CD4-positive, alpha-beta memory T cell (primary cell): ENCODE measurements around the gene GAB2. TPM values are rescaled to one million over a fixed set of nuclear protein-coding genes. Genes with fewer than 3 reads are reported as not detected.

Experiments
- CTCF ChIA-PET: fragments of 350-600 bp; sonication (Branson Sonifier 250); formaldehyde crosslinking; loops from one replicate; lab custom pipeline; 2021; ENCODE audit warnings: inconsistent platforms; ENCODE audit not compliant: partially characterized antibody; lab: Charles Lee
- POLR2A ChIA-PET: fragments of 350-600 bp; sonication (Branson Sonifier 250); formaldehyde crosslinking; loops from one replicate; lab custom pipeline; 2021; ENCODE audit not compliant: partially characterized antibody; lab: Charles Lee
- DNase-seq, 5 donors: peaks; one replicate each; pipeline versions ENCODE4 v3.0.0 to v3.0.0-alpha.2; 2020 to 2022; ENCODE audit warnings: mixed read lengths in 1 of 5
- H3K27ac ChIP-seq: one replicate; pipeline ENCODE4 v1.7.0; 2013; ENCODE audit warnings: low read depth, low read length
- H3K27me3 ChIP-seq: 2 replicates; pipeline ENCODE4 v1.7.0; 2013; ENCODE audit warnings: mild to moderate bottlenecking, low read length, moderate library complexity; ENCODE audit not compliant: insufficient read depth
- H3K36me3 ChIP-seq: 2 replicates; pipeline ENCODE4 v1.7.0; 2013; ENCODE audit warnings: mild to moderate bottlenecking, low read length, moderate library complexity; ENCODE audit not compliant: insufficient read depth
- H3K4me1 ChIP-seq: 2 replicates; pipeline ENCODE4 v1.7.0; 2013; ENCODE audit warnings: mild to moderate bottlenecking, low read length, moderate library complexity; ENCODE audit not compliant: insufficient read depth
- H3K4me3 ChIP-seq, 2 donors: one replicate each; pipeline ENCODE4 v1.7.0; 2013; ENCODE audit warnings: low read length in 2 of 2, mild to moderate bottlenecking in 1 of 2
- H3K9me3 ChIP-seq, 2 donors: one replicate each; pipeline ENCODE4 v1.7.0; 2013; ENCODE audit warnings: low read length in 2 of 2, control low read depth in 1 of 2; ENCODE audit not compliant: control insufficient read depth in 1 of 2
- H3K27ac Mint-ChIP-seq, 7 donors: one replicate each; pipeline ENCODE4 v1.8.0; 2020 to 2021; ENCODE audit warnings: mixed read lengths in 7 of 7, mild to moderate bottlenecking in 6 of 7, inconsistent platforms in 3 of 7, moderate library complexity in 3 of 7
- H3K27me3 Mint-ChIP-seq, 2 donors: one replicate each; pipeline ENCODE4 v1.8.0; 2020 to 2021; ENCODE audit warnings: mixed read lengths in 2 of 2
- H3K36me3 Mint-ChIP-seq, 2 donors: one replicate each; pipeline ENCODE4 v1.8.0; 2020 to 2021; ENCODE audit warnings: mixed read lengths in 2 of 2, inconsistent platforms in 1 of 2, mild to moderate bottlenecking in 1 of 2
- H3K4me1 Mint-ChIP-seq, 4 donors: one replicate each; pipeline ENCODE4 v1.8.0; 2020 to 2021; ENCODE audit warnings: mixed read lengths in 4 of 4, mild to moderate bottlenecking in 1 of 4
- H3K4me3 Mint-ChIP-seq, 8 donors: one replicate each; pipeline ENCODE4 v1.8.0; 2020 to 2021; ENCODE audit warnings: mixed read lengths in 8 of 8, mild to moderate bottlenecking in 7 of 8, moderate library complexity in 6 of 8, inconsistent platforms in 3 of 8
- H3K9me3 Mint-ChIP-seq, 8 donors: one replicate each; pipeline ENCODE4 v1.8.0; 2020 to 2021; ENCODE audit warnings: mixed read lengths in 8 of 8, mild to moderate bottlenecking in 5 of 8, inconsistent platforms in 3 of 8, moderate library complexity in 1 of 8
- intact Hi-C: fragments of 100-400 bp; cut with micrococcal nuclease; formaldehyde crosslinking; loops from one replicate; pipeline ENCODE4 v1.15.1; 2023
- polyA plus RNA-seq, 2 donors: library from polyadenylated mRNA; unstranded; fragments of 300-500 nt; fragmentation: Illumina TruSeq; gene quantifications; one replicate each; pipeline ENCODE4 v1.2.3, GENCODE V29; 2021
- total RNA-seq, 2 experiments: library from RNA; stranded (reverse); gene quantifications; one replicate each; pipeline ENCODE4 v1.2.3, GENCODE V29; 2021

GAB2 gene
- total and polyA plus RNA-seq, 4 experiments from 2014 or later, result 0.05 to 6.7 (median 3.1) TPM

DNA sequence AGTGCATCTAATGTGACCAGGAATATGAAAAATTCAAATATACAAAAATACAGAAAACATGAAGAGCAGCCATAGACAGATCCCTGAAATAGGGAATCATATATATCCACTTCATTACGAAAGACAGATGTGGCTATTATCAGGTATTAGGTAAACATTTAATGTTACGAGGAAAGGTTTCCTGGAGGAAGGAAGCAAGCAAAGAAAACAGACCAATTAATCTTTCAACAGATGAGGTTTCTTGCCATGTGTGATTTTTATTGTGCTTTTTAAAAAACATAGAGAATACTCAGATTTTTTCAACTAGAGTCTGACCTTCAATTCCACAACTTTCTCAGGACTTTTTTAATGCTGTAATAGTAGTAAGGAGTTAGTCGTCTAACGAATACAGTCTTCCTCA lies 24.3 kb upstream of the GAB2 start:
- no peaks in the 10 kb centered on the region for H3K4me1 ChIP-seq
- no peak overlapping the region for H3K27ac ChIP-seq
- DNase-seq, result no peak
- ChIA-PET POLR2A (no interaction called here), CTCF (no interaction called here)
- Mint-ChIP-seq H3K36me3 (peaks cover 35 to 36% of the 10 kb centered on the region in 2 donors), H3K4me3 (no peak overlapping the region), H3K9me3 (no peaks in the 10 kb centered on the region), H3K27ac (peak overlapping the region in 1 of 7 donors; percentile 53), H3K4me1 (no peaks in the 10 kb centered on the region), H3K27me3 (no peaks in the 10 kb centered on the region)
- H3K27me3 ChIP-seq, result no peaks in the 10 kb centered on the region
- no peak overlapping the region for H3K4me3 ChIP-seq
- intact Hi-C loops, result no loop called here
- no peaks in the 10 kb centered on the region for H3K9me3 ChIP-seq
- no peaks in the 10 kb centered on the region for H3K36me3 ChIP-seq

DNA sequence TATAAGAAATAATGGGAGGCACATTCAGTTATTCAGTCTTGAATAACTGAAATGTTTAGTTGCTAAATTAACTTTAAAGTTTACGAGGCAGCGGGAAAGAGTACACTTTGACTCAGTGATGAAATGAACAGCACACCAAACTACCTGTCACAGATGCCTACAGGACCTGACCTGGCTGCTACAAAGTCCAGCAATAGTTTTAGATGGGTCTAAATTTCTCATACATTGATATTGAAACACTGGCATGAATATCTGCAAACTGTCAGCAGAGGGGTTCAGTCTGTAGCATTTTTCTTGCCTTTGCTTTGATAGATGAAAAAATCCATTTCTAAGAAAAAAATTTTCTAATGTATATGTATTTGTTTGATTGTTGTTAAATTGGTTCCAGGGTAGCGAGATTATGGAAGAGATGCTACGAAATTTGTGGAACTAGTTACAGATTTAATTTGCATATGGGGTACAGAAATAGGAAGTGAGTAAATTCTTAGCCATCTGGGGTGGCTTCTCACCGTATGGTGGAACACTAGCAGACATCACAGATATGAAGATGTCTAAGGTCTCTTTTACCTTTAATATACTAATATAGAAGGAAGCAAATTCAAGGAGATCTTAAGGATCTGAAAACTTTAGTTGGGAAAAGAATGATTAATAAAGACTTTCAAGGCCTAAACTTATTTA lies 20.8 kb upstream of the GAB2 start:
- Histone ChIP-seq H3K36me3 (no peaks in the 10 kb centered on the region), H3K9me3 (no peaks in the 10 kb centered on the region), H3K27ac (no peak overlapping the region), H3K4me3 (no peak overlapping the region), H3K27me3 (no peaks in the 10 kb centered on the region), H3K4me1 (no peaks in the 10 kb centered on the region)
- no peaks in the 10 kb centered on the region for H3K27me3 Mint-ChIP-seq
- CTCF ChIA-PET, result interaction anchor here (2.7 kb wide), 1 partner anchor 17 kb away, joined by 8 read pairs; no protein-coding TSS in a partner anchor
- no peak overlapping the region for H3K27ac Mint-ChIP-seq
- intact Hi-C loops, result no loop called here
- H3K9me3 Mint-ChIP-seq, result no peaks in the 10 kb centered on the region
- H3K4me1 Mint-ChIP-seq, result no peaks in the 10 kb centered on the region
- H3K4me3 Mint-ChIP-seq, result no peak overlapping the region
- no peak for DNase-seq
- POLR2A ChIA-PET, result no interaction called here
- H3K36me3 Mint-ChIP-seq, result peaks cover 39 to 41% of the 10 kb centered on the region in 2 donors

DNA sequence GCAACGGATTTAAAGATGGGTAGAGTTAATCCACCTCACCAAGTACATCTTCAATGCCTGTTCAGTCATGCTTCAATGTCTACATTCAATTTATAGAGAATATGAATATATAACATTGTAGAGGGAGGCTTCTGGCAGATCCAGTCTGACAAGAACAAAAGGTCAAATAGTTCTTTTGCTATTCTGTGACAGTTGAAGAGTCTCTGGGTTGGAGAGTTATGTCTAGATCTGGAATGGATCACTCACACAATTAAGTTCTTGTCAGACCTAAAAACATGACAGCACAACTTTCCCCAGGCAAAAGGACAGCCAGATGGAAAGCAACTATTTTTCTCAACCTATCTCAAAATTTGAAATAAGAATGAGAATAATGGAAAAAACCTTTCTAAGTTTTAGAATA lies 15.3 kb upstream of the GAB2 start:
- Mint-ChIP-seq H3K4me3 (no peak overlapping the region), H3K36me3 (peaks cover 16 to 26% of the 10 kb centered on the region in 2 donors)
- intact Hi-C loops, result no loop called here

DNA sequence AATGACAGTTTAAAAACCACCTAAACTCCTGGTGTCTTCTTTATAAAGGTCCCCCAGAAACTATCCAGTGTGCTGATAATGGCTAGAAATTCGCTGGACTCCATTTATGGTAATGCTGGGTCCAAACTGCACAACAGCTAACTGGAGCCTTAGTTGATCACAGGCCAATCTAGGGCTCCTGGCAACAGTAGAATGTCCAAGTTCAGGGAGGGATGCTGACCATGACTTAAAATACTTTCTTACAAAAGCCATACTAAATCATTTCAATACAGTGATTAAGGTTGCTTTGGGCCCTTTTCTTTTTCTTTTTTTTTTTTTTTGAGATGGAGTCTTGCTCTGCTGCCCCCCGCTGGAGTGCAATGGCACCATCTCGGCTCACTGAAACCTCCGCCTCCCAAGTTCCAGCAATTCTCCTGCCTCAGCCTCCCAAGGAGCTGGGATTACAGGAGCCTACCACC lies 14.5 kb upstream of the GAB2 start:
- H3K27ac ChIP-seq, result no peak overlapping the region
- CTCF ChIA-PET, result interaction anchor here (0.7 to 6.2 kb wide), 4 partner anchors 12 to 55 kb away, joined by 3 to 44 read pairs (median 8); no protein-coding TSS in a partner anchor
- no peak overlapping the region for H3K4me3 ChIP-seq
- no peaks in the 10 kb centered on the region for H3K36me3 ChIP-seq
- H3K4me3 Mint-ChIP-seq, result no peak overlapping the region
- H3K4me1 ChIP-seq, result no peaks in the 10 kb centered on the region
- POLR2A ChIA-PET, result interaction anchor here (2.3 kb wide), 1 partner anchor 14 kb away, joined by 4 read pairs; the partner anchor contains the start of gene GAB2
- H3K27me3 ChIP-seq, result no peaks in the 10 kb centered on the region
- intact Hi-C loops, result no loop called here
- H3K9me3 Mint-ChIP-seq, result no peaks in the 10 kb centered on the region
- H3K4me1 Mint-ChIP-seq, result peaks cover 0 to 5% (median 4%) of the 10 kb centered on the region in 4 donors
- H3K27ac Mint-ChIP-seq, result no peak overlapping the region
- no peaks in the 10 kb centered on the region for H3K9me3 ChIP-seq
- peaks cover 12 to 22% of the 10 kb centered on the region in 2 donors for H3K36me3 Mint-ChIP-seq
- no peaks in the 10 kb centered on the region for H3K27me3 Mint-ChIP-seq
- DNase-seq, result no peak

More for the DNA sequence above, 15.3 kb upstream of the GAB2 start:
- Histone ChIP-seq H3K4me3 (no peak overlapping the region), H3K27me3 (no peaks in the 10 kb centered on the region), H3K4me1 (no peaks in the 10 kb centered on the region), H3K27ac (no peak overlapping the region), H3K36me3 (no peaks in the 10 kb centered on the region), H3K9me3 (no peaks in the 10 kb centered on the region)
- ChIA-PET CTCF (interaction anchor here (6.2 kb wide), 1 partner anchor 12 kb away, joined by 44 read pairs; no protein-coding TSS in a partner anchor), POLR2A (no interaction called here)
- H3K4me1 Mint-ChIP-seq, result peaks cover 0 to 5% (median 4%) of the 10 kb centered on the region in 4 donors
- H3K27ac Mint-ChIP-seq, result peak overlapping the region in 1 of 7 donors; percentile 46
- no peaks in the 10 kb centered on the region for H3K27me3 Mint-ChIP-seq
- no peaks in the 10 kb centered on the region for H3K9me3 Mint-ChIP-seq
- DNase-seq, result no peak

DNA sequence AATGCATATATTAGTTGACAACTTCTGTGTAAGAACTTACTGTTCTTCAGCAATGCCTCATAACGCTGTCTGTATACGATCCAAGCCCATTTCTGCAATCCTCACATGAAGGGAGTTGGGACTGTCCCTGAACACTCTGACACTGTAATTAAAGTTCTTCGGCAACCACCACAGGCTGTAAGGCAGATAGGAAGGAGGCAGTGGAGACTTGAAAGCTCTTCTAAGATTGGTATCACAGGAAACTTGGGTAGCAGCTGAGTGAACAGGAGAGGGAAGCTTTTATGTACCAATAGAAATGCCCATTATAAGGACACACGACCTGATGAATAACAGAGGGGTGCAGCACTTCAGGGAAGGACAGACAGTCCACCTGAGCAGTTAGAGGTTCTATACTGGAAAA lies 12.0 kb upstream of the GAB2 start:
- DNase-seq, result no peak
- H3K9me3 ChIP-seq, result no peaks in the 10 kb centered on the region
- H3K27me3 ChIP-seq, result no peaks in the 10 kb centered on the region
- intact Hi-C loops, result no loop called here
- Mint-ChIP-seq H3K9me3 (no peaks in the 10 kb centered on the region), H3K27me3 (no peaks in the 10 kb centered on the region), H3K4me1 (peaks cover 0 to 5% (median 4%) of the 10 kb centered on the region in 4 donors), H3K36me3 (peaks cover 4 to 13% of the 10 kb centered on the region in 2 donors), H3K4me3 (no peak overlapping the region), H3K27ac (peak overlapping the region in 1 of 7 donors; percentile 1)
- ChIA-PET CTCF (interaction anchor here (1.2 to 6.2 kb wide), 3 partner anchors 9 to 13 kb away, joined by 4 to 44 read pairs (median 13); partner anchors contain the start of gene GAB2), POLR2A (interaction anchor here (0.7 kb wide), 1 partner anchor 15 kb away, joined by 3 read pairs; no protein-coding TSS in a partner anchor)
- H3K4me1 ChIP-seq, result no peaks in the 10 kb centered on the region
- H3K27ac ChIP-seq, result no peak overlapping the region
- no peak overlapping the region for H3K4me3 ChIP-seq
- H3K36me3 ChIP-seq, result no peaks in the 10 kb centered on the region

DNA sequence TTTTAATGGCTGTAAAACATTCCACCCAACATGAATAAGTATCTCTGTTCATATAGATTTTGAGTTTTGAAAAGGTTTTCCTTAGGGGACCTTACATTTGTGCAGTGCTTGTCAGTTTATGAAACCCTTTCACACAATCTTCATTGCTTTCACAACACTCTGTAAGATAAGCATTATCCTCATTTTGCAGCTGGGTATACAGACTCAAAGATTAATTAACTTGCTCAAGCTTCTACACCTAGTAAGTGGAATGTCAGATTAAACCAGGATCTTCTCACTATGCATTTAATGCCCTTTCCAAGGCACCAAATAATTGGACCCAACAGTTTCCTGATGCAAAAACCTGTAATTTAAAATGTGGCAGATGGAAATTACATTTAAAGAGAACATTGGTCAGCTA lies 11.6 kb upstream of the GAB2 start:
- no peaks in the 10 kb centered on the region for H3K36me3 ChIP-seq
- no peaks in the 10 kb centered on the region for H3K27me3 ChIP-seq
- Mint-ChIP-seq H3K27ac (no peak overlapping the region), H3K27me3 (no peaks in the 10 kb centered on the region), H3K4me3 (no peak overlapping the region), H3K9me3 (no peaks in the 10 kb centered on the region), H3K36me3 (peaks cover 4 to 13% of the 10 kb centered on the region in 2 donors), H3K4me1 (peaks cover 0 to 7% (median 5%) of the 10 kb centered on the region in 4 donors)
- H3K9me3 ChIP-seq, result no peaks in the 10 kb centered on the region
- ChIA-PET POLR2A (interaction anchor here (0.7 kb wide), 1 partner anchor 15 kb away, joined by 3 read pairs; no protein-coding TSS in a partner anchor), CTCF (interaction anchor here (1.2 to 6.2 kb wide), 2 partner anchors 9 to 12 kb away, joined by 4 to 44 read pairs; partner anchors contain the start of gene GAB2)
- DNase-seq, result no peak
- H3K4me3 ChIP-seq, result no peak overlapping the region
- intact Hi-C loops, result no loop called here
- no peaks in the 10 kb centered on the region for H3K4me1 ChIP-seq
- no peak overlapping the region for H3K27ac ChIP-seq

DNA sequence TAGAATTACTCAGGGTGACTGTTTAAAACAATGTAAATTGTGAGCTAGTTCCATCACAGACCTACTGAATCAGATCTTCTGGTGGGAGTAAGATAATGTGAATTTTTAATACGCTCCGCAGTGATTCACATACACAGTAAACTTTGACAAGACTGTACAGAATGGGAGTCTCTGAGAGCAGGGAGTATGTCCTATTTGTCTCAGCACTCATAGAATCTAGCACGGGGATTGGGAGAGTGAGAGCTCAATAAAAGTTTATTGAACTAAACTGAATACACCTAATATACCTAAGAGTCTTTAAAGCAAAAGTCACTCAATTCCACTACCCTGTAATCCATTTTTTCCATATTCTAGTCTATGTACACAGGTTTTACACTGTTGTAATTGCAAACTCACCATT lies 11.2 kb upstream of the GAB2 start:
- Mint-ChIP-seq H3K4me3 (no peak overlapping the region), H3K27me3 (no peaks in the 10 kb centered on the region), H3K4me1 (peaks cover 0 to 7% (median 5%) of the 10 kb centered on the region in 4 donors), H3K27ac (no peak overlapping the region), H3K9me3 (no peaks in the 10 kb centered on the region), H3K36me3 (peaks cover 4 to 13% of the 10 kb centered on the region in 2 donors)
- intact Hi-C loops, result no loop called here
- no peaks in the 10 kb centered on the region for H3K4me1 ChIP-seq
- H3K4me3 ChIP-seq, result no peak overlapping the region
- no peaks in the 10 kb centered on the region for H3K36me3 ChIP-seq
- CTCF ChIA-PET, result interaction anchor here (0.6 to 6.2 kb wide), 3 partner anchors 8 to 39 kb away, joined by 3 to 44 read pairs (median 4); partner anchors contain the start of gene GAB2
- POLR2A ChIA-PET, result interaction anchor here (0.7 to 0.8 kb wide), 2 partner anchors 10 to 15 kb away, joined by 3 read pairs; no protein-coding TSS in a partner anchor
- H3K27me3 ChIP-seq, result no peaks in the 10 kb centered on the region
- no peak overlapping the region for H3K27ac ChIP-seq
- no peak for DNase-seq
- no peaks in the 10 kb centered on the region for H3K9me3 ChIP-seq
